HG02588 (cell line): ENCODE data around the gene KRTAP4-1.
"Not testable (repeated sequence)": the region's sequence is repeated elsewhere in the genome, so short reads cannot be mapped to it uniquely, and the experiment has no call there.

Source experiments
- ATAC-seq: cut with Tn5 transposase; IDR thresholded peaks from one replicate; pipeline ENCODE4 v1.9.1; 2021; ENCODE audit warnings: mild to moderate bottlenecking, moderate library complexity; ENCODE audit not compliant: unreplicated experiment

The KRTAP4-1 gene

GRCh38 chr17:41184480-41184961 lies at the start of gene KRTAP4-1:
TSS of gene KRTAP4-1 (minus strand) at chr17:41184911. CDS start at chr17:41184854, 57 bp downstream.
- no peak for ATAC-seq

- ATAC-seq, result not testable (repeated sequence)
Measured at GRCh38 chr17:41232399-41233105, 47.8 kb upstream of the KRTAP4-1 start, which contains the start of gene KRTAP9-3. TSS of gene KRTAP9-3 (plus strand) at chr17:41232449. CDS start at chr17:41232502, 53 bp downstream.

- ATAC-seq, result no peak
Measured at GRCh38 chr17:41231731-41232130, 47.0 kb upstream of the KRTAP4-1 start.

GRCh38 chr17:41230094-41230493 lies 45.4 kb upstream of the KRTAP4-1 start:
- ATAC-seq, result no peak

GRCh38 chr17:41226598-41227095 lies 41.9 kb upstream of the KRTAP4-1 start, which contains the start of gene KRTAP9-2:
TSS of gene KRTAP9-2 (plus strand) at chr17:41226648. CDS start at chr17:41226655, 7 bp downstream.
- ATAC-seq, result not testable (repeated sequence)

- ATAC-seq, result no peak
Measured at GRCh38 chr17:41226051-41226450, 41.3 kb upstream of the KRTAP4-1 start.

GRCh38 chr17:41223821-41224220 lies 39.1 kb upstream of the KRTAP4-1 start:
- ATAC-seq, result no peak

GRCh38 chr17:41215681-41216080 lies 31.0 kb upstream of the KRTAP4-1 start:
- ATAC-seq, result no peak

- no peak for ATAC-seq
Measured at GRCh38 chr17:41212524-41213169, 27.9 kb upstream of the KRTAP4-1 start.

- ATAC-seq, result no peak
Measured at GRCh38 chr17:41211845-41212466, 27.2 kb upstream of the KRTAP4-1 start.

- ATAC-seq, result no peak
Measured at GRCh38 chr17:41199421-41200078, 14.8 kb upstream of the KRTAP4-1 start.

GRCh38 chr17:41196068-41196467 lies 11.4 kb upstream of the KRTAP4-1 start:
- no peak for ATAC-seq

GRCh38 chr17:41190328-41190727 lies 5.6 kb upstream of the KRTAP4-1 start:
- no peak for ATAC-seq

- not testable (repeated sequence) for ATAC-seq
Measured at GRCh38 chr17:41189837-41190318, 5.2 kb upstream of the KRTAP4-1 start, which contains the start of gene KRTAP9-1. TSS of gene KRTAP9-1 (plus strand) at chr17:41189887. CDS start at chr17:41189887, 0 bp downstream.

GRCh38 chr17:41186872-41187271 lies 2.2 kb upstream of the KRTAP4-1 start:
- ATAC-seq, result no peak

GRCh38 chr17:41185001-41185400 lies 290 bp upstream of the KRTAP4-1 start:
- ATAC-seq, result no peak

GRCh38 chr17:41178843-41179616 lies 5.7 kb downstream of the KRTAP4-1 start:
- ATAC-seq, result no peak

- no peak for ATAC-seq
Measured at GRCh38 chr17:41178341-41178740, 6.4 kb downstream of the KRTAP4-1 start.

- no peak for ATAC-seq
Measured at GRCh38 chr17:41177727-41178271, 6.9 kb downstream of the KRTAP4-1 start, which contains the start of gene KRTAP4-2. TSS of gene KRTAP4-2 (minus strand) at chr17:41178221. CDS start at chr17:41178164, 57 bp downstream.
